LoVo (cell line): ENCODE data around the gene PLSCR4.
A peak's percentile ranks its signal among the peaks of the same experiment; 100 is the strongest.
"Not testable (repeated sequence)": the region's sequence is repeated elsewhere in the genome, so short reads cannot be mapped to it uniquely, and the experiment has no call there.

Experiments used
- DNase-seq: peaks from one replicate; pipeline ENCODE4 v3.0.0-alpha.2; 2016; ENCODE audit warnings: low spot score

PLSCR4 gene

DNA sequence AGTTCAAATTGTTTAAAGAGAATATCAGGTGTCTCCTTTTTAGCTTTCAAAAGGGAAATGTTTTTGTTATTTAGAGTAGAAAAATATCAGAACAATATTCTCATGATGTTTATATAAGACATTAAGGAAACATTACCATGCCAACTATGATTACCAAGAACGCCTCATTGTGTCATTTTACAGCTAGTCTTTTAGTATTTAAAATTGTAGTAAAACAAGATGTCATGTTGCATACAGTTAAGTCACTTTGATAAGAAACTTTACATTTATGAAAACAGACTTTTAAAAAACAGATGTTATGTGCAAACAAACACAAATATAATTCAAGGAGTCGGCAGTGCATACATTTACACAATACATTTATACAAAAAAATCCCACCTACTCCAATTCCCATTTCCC is 4.4 kb downstream of the PLSCR4 start:
- DNase-seq: no peak

DNA sequence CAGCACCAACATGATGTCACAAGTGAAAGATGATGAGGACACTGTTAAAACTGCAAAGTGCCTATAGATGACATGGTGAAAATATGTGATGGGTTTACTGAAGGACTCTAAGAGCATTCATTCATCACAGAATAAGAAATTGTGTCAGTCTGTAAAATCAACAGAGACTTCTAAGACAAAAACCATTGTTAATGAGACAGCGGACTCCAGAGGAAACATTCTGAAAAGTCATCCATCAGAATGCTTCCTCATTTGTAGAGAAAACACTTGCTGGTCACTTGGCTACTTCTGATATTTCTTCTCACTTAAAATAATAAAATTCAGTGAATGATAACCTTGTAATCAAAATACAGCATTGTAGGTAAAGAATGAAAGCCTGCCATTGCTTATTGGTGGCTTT is 7.3 kb downstream of the PLSCR4 start:
- no peak for DNase-seq

DNA sequence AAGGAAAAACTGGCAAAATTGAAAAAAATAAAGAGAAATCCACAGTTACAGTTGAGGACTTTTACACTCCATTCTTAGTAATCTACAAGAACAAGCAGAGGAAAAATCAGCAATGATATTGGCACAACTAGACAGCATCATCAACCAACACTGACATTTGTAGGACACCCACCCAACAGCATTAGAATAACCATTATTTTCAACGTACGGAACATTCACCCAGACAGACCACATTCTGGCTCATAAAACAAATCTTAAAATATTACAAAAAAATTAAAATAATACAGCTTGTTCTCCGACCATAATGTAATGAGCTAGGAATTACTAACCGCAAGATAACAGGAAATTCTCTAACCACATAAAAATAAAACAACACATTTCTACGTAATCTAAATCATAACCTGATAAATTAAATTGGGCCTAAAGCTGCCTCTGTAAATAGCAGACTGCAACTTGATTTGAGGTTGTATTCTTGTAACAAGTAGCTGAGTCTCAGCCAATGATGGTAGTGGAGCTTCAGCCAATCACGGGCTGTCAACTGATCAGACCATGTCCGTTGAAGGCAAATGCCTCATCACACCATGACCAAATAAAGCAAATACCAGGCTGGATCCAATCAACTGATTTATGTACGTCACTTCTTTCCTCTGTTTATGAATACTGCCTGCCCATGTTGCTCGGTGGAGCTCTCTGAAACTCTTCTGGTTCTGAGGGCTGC is 9.2 kb downstream of the PLSCR4 start:
- no peak for DNase-seq

DNA sequence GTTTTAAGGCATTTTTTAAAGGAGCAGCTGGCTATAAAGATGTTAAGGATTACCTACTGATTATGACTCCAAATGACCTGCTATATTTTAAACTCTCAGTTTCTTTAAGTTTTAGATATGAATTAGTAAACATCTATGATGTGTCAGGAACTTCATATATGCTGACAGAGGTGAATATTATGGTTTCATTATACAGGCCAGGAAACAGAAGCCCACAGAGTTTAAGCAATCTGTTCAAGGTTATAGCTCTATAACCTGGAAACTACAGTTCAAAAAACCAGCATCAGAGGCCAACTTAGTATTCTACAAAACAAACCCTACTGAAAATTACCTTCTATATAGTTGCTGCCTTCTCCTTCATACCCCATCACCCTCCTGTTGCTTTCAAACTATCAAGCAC is 17.4 kb downstream of the PLSCR4 start:
- DNase-seq: no peak

DNA sequence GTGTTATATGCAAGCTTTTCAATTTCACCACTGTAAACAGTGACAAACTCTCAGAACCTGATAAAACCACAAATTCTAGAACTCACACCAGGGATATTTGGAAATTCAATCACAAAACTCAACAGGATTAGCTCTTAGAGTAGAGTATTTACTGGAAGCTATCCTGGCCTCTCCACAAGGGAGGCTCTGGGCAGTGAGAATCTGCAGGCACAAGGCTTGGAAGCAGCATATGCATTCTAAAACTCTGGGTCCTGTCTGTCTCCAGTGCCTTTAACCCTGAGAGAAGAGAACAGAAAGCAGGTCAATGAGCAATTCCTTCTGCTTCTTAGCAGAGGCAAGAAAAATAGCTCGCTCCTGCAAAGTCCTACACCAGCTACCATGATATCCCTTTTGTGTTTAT is 23.4 kb downstream of the PLSCR4 start:
- DNase-seq: no peak

DNA sequence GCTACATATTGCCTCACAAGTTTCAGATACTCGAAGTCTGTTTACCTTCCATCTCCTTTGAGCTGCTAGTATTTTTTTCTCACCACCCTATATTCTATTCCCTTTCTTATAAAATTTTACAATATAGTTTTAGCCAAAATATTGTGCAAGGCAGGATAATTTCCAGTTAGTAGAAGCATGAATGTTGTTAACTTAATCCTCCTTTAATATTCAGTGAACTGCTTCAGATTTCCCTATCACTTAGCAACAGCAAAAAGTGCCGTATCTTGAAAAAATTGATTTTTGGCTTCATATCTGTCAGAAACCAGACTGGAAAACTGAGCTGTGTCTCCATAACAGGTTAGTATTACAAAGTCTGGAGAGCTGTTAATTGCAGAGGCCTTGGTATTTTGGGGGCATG is 24.0 kb downstream of the PLSCR4 start:
- no peak for DNase-seq

DNA sequence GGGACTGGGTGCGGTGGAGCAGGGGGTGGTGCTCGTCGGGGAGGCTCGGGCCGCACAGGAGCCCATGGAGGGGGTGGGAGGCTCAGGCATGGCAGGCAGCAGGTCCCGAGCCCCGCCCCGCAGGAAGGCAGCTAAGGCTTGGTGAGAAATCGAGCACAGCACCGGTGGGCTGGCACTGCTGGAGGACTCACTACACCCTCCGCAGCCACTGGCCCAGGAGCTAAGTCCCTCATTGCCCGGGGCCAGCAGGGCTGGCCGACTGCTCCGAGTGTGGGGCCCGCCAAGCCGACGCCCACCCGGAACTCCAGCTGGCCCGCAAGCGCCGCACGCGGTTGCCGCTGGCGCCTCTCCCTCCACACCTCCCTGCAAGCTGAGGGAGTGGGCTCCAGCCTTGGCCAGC is 25.4 kb downstream of the PLSCR4 start:
- not testable (repeated sequence) for DNase-seq

DNA sequence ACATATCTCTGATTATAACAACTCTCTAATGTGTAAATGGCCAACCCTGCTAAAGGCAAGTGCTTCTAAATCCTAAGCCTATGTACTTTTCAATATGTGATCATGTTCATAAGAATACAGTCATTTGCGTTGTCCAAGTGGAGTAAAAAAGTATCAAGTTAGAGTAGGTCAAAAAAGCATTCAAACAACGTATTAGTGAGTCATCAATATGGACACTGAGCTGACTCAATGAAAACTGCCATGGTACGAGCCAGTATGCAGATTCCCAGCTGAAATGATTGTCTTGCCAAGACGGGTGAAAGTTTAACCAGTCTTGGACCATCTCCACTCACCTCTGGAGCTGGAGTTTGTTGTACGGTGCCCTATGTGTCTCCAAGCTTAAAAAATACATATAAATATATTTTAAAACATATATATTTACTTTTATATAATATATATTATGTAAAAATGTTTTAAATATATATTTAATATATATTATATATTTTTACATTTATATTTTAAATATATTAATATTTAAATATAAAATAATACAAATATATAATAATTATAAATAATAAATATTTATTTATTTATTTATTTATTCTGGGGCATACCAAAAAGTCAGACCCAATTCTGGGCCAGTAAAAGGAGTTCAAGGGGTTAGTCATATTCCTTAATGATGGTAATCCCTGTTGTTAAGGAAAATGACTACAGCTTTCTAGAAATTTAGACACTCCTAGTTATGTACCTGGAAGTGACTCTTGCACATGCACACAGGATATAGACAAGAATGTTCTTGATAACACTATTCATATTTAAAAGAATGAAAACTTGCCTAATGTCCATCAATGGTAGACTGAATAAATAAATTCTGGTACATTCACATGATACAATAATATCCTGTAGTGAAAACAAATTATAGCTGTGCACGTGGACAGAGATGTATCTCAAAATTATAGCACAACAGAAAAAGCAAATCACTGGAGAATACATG is 27.2 kb downstream of the PLSCR4 start:
- DNase-seq: peak; percentile 56

DNA sequence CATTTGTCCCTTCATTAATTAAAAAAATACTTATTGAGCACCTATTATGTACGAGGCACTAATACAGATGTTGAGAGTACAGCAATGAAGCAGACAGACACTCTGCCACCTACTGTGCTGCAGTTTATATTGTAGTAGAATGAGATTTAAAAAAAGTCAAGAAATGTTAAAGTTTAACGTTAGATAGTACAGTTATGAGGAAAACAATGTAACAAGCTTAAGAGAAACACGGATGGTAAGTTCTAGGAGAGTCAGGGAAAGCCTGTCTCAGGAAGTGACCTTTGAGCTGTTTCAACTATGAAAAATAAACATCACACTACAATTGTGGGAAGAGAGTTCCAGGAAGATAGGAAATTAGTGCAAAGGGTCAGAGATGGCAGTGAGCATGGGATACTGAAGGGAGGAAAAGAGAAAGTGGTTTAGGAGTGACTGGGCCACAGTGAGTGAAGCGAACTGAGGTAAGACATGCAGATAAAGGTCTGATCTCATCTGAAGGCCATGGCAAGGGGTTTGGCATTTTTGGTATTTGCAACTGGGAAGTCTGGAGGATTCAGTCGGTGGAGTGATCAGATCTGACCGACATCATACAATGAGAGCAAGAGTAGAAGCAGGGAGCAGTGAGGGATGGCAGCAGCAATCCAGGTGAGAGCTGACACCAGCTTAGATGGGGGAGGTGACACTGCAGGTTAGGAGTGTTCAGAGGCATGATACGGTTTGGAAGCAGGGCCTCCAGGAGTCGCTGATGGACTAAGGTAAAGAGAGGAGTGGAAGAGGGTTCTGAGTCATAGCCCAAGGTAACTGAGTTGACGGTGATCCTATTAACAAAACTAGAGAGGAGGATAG is 28.5 kb downstream of the PLSCR4 start:
- DNase-seq: peak; percentile 74

DNA sequence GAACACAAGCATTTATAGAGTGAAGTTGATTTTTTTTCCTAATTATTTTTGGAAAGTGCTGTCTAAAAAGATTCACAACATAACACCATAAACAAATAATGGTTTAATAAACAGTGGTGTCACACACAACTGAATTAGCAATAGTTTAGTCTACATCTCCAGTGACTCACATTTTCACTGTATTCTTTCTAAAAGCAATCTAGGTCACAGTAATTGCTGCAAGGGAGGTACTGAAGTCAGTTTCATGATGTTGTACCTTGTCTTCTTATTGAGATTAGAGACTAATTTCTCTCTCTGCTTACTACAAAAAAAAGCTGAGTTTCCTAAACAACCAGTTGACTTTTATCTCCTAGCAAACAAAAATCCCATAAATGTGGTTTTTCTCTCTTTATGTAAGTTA is 29.6 kb downstream of the PLSCR4 start:
- no peak for DNase-seq

DNA sequence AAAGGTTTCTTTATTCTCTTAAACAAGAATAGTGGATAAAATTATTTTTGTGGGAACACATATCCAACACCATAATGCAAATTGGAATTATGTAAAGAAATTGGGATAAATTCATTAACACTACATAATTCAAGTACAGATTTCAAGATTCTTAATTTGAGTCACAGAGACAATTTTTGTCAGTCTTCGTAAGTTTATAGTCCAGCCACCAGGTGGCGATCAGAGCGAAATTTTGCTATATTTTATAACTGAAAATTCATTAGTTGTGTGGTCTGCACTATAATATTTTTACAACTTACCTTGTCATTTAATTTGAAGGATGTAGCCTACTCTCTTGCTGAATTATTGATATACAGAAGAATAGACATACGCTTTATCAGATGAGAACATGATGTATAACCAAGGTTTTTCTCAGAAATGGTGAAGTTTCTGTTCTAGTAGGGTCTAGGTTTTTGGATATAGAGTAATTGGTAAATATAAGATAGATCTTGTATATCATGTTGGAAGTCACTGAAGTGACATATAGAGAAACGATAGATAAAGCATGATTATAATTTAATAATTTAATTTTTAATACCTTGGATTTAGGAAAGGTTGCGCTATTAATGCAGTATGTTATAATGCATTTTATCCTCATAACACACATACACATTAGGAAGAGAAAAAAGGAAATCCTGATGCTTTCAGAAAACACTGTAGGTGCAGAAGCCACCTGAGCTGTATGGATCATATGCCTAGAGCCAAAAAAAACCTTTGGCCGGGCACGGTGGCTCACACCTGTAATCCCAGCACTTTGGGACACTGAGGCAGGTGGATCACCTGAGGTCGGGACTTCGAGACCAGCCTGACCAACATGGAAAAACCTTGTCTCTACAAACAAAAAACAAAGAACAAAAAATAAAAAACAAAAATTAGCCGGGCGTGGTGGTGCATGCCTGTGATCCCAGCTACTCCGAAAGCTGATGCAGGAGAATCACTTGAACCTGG is 31.7 kb downstream of the PLSCR4 start:
- peak; percentile 46 for DNase-seq

DNA sequence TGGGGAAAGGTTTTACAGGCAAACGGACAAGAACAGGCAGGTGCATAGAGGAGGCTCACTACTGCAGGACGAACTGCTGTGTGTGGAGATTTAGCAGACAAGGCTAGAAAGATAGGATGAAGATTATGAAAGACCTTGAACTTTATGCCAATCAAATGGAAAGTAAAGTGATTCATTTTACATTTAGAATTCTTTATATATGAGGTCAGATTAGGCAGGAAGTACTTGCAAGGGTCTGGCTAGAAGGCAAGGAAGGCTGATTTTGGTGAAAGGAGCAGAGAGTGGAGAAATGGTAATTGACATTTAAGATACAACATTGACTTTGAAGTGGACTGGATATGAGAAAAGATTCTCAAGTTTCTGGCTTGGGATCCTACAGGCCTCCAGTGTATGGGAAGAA is 33.6 kb downstream of the PLSCR4 start:
- DNase-seq: no peak

DNA sequence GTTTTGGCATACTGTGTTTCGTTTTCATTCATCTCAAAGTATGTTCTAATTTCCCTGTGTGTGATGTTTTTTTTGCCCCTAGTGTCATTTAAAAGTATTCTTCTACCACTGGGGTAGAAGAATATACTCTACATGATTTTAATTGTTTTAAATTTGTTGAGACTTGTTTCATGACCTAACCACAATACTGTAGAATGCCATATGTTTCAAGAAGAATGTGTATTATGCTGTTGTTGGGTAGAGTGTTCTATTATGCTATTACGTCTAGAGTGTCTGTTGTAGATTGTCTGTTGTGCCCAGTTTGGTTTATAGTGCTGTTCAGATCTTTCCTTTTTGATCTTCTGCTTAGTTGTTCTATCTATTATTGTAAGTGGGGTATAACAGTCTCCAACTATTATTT is 36.4 kb downstream of the PLSCR4 start:
- no peak for DNase-seq

DNA sequence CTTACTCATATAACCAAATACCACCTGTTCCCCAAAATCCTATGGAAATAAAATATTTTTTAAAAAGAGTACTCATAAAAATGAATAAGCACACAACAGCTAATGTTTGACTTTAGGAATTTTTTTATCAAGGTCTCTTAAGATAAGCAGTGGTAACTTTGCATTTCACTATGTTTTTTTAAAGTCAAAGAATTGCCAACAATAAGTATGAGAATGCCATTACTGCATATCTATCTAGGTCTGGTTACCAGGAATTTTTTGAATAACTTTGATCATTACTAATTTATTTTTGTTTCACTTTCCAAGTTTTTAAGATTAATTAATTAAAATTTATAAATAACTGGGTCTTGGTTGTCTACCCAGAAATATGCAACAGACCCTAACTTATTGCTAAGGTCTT is 41.5 kb downstream of the PLSCR4 start:
- DNase-seq: no peak

DNA sequence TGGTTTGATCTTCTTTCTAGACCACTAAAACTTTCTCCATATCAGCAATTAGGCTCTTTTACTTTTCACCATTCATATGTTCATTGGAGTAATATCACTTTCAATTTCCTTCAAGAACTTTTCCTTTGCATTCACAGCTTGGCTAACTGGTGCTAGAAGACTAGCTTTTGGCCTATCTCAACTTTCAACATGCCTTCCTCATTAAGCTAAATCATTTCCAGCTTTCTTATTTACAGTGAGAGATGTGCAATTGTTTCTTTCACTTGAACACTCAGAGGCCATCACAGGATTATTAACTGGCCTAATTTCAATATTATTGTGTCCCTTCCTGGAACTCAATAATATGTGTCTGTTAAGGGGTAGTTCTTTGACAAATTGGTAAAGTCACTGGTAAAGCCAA is 47.1 kb downstream of the PLSCR4 start:
- DNase-seq: no peak

DNA sequence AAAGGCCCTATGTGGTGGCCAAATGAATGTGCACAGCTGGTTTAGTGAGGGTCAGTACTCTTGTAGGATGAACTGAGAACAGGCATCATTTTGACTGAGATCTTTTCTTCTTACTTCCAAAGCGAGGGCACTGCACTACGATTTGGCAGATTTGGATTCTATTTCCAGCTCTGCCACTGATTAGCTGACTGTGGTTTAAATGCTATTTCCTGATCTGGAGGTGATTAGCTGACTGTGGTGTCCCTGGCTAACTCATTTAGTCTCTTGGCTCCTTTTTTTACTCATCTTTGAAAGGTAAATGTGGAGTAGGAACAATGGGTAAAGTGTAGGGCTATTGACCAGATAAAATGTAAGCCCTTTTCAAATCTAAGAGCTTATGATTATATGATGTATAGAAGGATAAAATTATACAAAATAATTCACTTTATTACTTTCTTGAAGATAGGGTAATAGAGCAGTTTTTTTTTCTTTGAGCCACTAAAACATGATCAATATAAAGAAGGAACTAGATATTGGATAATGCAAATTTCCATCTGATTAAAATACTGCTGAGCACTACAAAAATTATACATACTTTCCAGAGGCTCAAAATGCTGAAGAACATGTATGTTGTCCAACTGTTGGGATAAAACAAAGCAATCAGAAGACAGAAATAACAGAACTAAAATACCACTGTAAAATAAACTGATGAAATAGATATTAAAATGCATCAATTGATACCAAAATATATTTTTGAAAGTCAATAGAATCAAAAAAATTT is 50.3 kb downstream of the PLSCR4 start:
- DNase-seq: no peak

DNA sequence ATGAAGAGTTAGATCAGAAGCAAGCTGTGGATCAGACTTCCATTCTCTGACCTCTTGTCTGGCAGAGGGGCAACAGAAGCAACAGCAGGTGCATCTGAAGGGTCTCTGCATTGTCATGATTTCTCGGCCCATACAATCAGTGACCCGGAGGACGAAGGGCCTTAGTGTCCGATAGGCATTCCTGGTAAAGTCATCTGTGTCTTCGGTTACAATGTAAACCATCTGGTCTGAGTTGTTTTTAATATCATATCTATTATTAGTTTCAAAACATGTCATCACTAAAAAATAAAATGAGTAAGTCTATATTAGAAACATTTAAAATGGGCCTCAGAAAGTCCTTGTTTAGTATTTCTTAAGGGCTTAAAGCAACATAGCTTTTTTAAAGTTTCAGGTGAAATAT is 51.1 kb downstream of the PLSCR4 start:
- DNase-seq: no peak

DNA sequence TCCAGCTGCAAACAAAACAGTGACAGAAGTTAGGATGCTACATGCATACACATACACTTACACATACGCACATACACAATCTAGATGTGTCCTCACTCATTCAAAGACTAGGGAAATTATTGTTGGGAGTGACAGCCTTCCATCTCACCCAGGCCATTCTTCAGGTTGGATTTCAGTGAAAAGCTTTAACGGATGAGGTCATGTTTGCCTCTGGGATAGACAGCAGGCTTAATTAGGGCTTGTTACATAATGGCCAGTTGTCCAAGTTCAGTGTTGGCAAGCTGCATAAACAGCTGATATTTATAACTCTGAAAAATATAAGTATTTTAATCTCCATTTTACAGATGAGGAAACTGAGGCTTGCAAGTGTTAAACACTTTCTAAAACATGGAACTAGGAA is 54.1 kb downstream of the PLSCR4 start:
- DNase-seq: no peak

DNA sequence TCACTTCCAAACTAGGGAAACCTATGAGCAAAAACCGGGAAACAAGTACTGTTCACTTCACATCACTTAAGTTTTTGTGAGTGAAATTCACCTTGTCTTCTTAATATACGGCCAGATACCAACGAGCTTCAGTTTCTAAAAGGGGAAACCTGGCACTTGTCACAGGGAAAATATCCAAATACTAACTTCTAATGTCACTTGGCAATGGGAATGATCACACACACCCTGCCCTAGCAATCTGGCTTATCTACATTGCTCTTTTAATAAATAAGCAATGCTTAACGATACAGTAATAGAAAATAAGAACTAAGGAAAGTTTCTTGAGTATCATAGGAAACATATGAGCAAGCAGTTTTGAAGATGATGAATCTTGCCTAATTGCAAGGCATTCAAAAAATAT is 55.3 kb downstream of the PLSCR4 start:
- DNase-seq: no peak

DNA sequence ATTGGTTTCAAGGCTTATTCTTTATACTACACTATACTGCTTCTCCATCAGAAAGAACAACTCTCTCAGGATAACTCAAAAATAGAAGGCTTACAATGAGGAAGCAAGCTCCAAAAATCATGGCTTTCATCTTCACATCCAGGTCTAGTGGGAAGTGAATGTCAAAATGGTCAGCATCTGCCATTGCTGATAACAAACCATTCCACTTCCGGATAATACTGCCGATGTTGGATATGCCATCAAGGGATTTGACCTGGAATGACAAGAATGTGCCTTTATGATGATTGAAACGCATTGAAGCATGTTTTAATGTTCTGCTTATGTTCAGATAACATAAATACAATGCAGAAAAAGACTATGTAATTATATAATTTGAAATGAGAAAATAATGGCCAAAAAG is 55.9 kb downstream of the PLSCR4 start:
- DNase-seq: no peak

DNA sequence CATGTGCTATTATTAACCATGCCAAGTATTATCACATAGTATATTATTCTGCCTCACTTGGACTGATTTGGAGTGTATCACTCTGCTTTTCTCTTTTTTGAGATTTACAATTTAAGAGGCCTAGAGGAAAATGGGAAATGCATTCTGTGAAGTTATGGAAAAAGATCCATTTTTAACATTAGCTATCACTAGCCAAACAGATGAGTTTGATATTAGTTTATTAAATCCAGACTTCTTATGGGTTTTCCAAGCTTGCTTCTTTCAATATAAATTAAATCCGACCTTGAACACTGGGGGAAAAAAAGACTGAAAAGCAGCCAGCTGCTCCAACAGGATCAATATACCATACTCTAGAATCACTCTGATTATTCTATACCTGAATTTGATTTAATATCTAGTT is 59.9 kb downstream of the PLSCR4 start:
- DNase-seq: no peak
